SK-N-SH (cell line): Measurements from ENCODE around the gene SMARCA2. TPM values are rescaled to one million over a fixed set of nuclear protein-coding genes. Genes with fewer than 3 reads are reported as not detected.

Source experiments
- CTCF ChIA-PET: fragments of 300-600, 350-600 bp; formaldehyde crosslinking; extraction: SDS; loops from one replicate; lab custom pipeline; 2021; lab: Yijun Ruan, JAX
- POLR2A ChIA-PET: fragments of 350-600 bp; sonication (Branson Sonifier 250); formaldehyde crosslinking; extraction: SDS; loops from one replicate; lab custom pipeline; 2020; ENCODE audit warnings: antibody characterized with exemption, inconsistent platforms; lab: Yijun Ruan, JAX
- DNase-seq: peaks from one replicate; pipeline ENCODE4 v3.0.0; 2012
- H2AFZ ChIP-seq: fragments of 200-600 bp; sonication (generic); 2 replicates; pipeline ENCODE4 v1.8.1; 2016; ENCODE audit warnings: antibody characterized with exemption, mild to moderate bottlenecking, low read depth
- H3F3A ChIP-seq: fragments of 200-600 bp; sonication (generic); replicated peaks from 2 replicates; pipeline ENCODE3; 2016; ENCODE audit warnings: antibody characterized with exemption, mild to moderate bottlenecking; ENCODE audit not compliant: insufficient read depth
- H3K27ac ChIP-seq, 2 experiments: fragments of 200-500 bp in 1 of 2; fragments of 200-600 bp in 1 of 2; sonication (Bioruptor generic) in 1 of 2; sonication (generic), shearing (Covaris generic) in 1 of 2; 2 replicates each; pipeline versions ENCODE4 v1.5.1 to v1.6.1; 2014 to 2016; ENCODE audit warnings: low read depth in 2 of 2, inconsistent platforms in 1 of 2, low read length in 1 of 2, mild to moderate bottlenecking in 1 of 2, mixed read lengths in 1 of 2
- H3K27me3 ChIP-seq: fragments of 200-600 bp; sonication (generic), shearing (Covaris generic); 2 replicates; pipeline ENCODE4 v1.6.1; 2016; ENCODE audit warnings: mixed run types; ENCODE audit not compliant: insufficient read depth
- H3K36me3 ChIP-seq, 2 experiments: fragments of 200-500 bp in 1 of 2; fragments of 200-600 bp in 1 of 2; sonication (Bioruptor generic) in 1 of 2; sonication (generic) in 1 of 2; replicated peaks in 1 of 2; 2 replicates each; pipeline versions ENCODE3 to v1.5.1; 2014 to 2016; ENCODE audit warnings: low read length in 1 of 2, mild to moderate bottlenecking in 1 of 2; ENCODE audit not compliant: insufficient read depth in 2 of 2, control insufficient read depth in 1 of 2
- H3K4me1 ChIP-seq, 2 experiments: fragments of 200-500 bp in 1 of 2; fragments of 200-600 bp in 1 of 2; sonication (Bioruptor generic) in 1 of 2; sonication (generic), shearing (Covaris generic) in 1 of 2; 2 replicates each; pipeline versions ENCODE4 v1.5.1 to v1.6.1; 2014 to 2016; ENCODE audit warnings: low read depth in 1 of 2, low read length in 1 of 2, mixed run types in 1 of 2; ENCODE audit not compliant: insufficient read depth in 2 of 2, control insufficient read depth in 1 of 2
- H3K4me2 ChIP-seq: fragments of 200-600 bp; sonication (generic), shearing (Covaris generic); 2 replicates; pipeline ENCODE4 v1.6.1; 2017; ENCODE audit warnings: mixed run types
- H3K4me3 ChIP-seq, 2 experiments: fragments of 200-500 bp in 1 of 2; fragments of 200-600 bp in 1 of 2; sonication (Bioruptor generic) in 1 of 2; sonication (generic), shearing (Covaris generic) in 1 of 2; 2 replicates each; pipeline versions ENCODE4 v1.5.1 to v1.8.1; 2014 to 2016; ENCODE audit warnings: low read depth in 2 of 2, inconsistent platforms in 1 of 2, low read length in 1 of 2, mild to moderate bottlenecking in 1 of 2, mixed read lengths in 1 of 2, moderate library complexity in 1 of 2
- H3K79me2 ChIP-seq: fragments of 200-600 bp; sonication (generic); 2 replicates; pipeline ENCODE4 v1.8.1; 2017; ENCODE audit warnings: mild to moderate bottlenecking; ENCODE audit not compliant: insufficient read depth
- H3K9ac ChIP-seq: fragments of 200-600 bp; sonication (generic); 2 replicates; pipeline ENCODE4 v1.6.1; 2017; ENCODE audit warnings: mixed run types
- H3K9me2 ChIP-seq: fragments of 200-600 bp; sonication (generic); 2 replicates; pipeline ENCODE4 v1.6.1; 2017; ENCODE audit warnings: mixed run types
- H3K9me3 ChIP-seq: fragments of 200-600 bp; sonication (generic); 2 replicates; pipeline ENCODE4 v1.6.1; 2017; ENCODE audit warnings: mixed run types, mild to moderate bottlenecking, moderate library complexity
- H4K20me1 ChIP-seq: fragments of 200-600 bp; sonication (generic); 2 replicates; pipeline ENCODE4 v1.6.1; 2017; ENCODE audit warnings: mild to moderate bottlenecking, mixed run types; ENCODE audit not compliant: insufficient read depth
- CHD2 ChIP-seq: fragments of 150-350 bp; IDR thresholded peaks from 2 replicates; pipeline ENCODE4 v1.6.1; 2018; ENCODE audit warnings: low read length; ENCODE audit not compliant: partially characterized antibody
- CTCF ChIP-seq: fragments of 200-600 bp; sonication (generic); IDR thresholded peaks from 2 replicates; pipeline ENCODE4 v1.6.1; 2017; ENCODE audit warnings: antibody characterized with exemption, mild to moderate bottlenecking, moderate library complexity
- ELF1 ChIP-seq: IDR thresholded peaks from 2 replicates; pipeline ENCODE4 v1.4.0; 2012
- EP300 ChIP-seq, 2 experiments: IDR thresholded peaks; 2 replicates each; pipeline versions ENCODE4 v1.4.0 to v1.6.1; 2012; ENCODE audit warnings: borderline replicate concordance in 1 of 2, low read depth in 1 of 2, low read length in 1 of 2
- EZH2phosphoT487 ChIP-seq: fragments of 200-600 bp; sonication (generic); IDR thresholded peaks from 2 replicates; pipeline ENCODE4 v1.6.1; 2017; ENCODE audit warnings: low read depth, mixed run types, mild to moderate bottlenecking, antibody characterized with exemption, moderate library complexity, borderline replicate concordance
- FOSL2 ChIP-seq: IDR thresholded peaks from 2 replicates; pipeline ENCODE4 v1.4.0; 2012; ENCODE audit warnings: low read depth, mild to moderate bottlenecking, moderate library complexity, borderline replicate concordance
- FOXJ3 ChIP-seq: sonication (generic); formaldehyde crosslinking; IDR thresholded peaks from 2 replicates; pipeline ENCODE4 v1.5.1; 2020; ENCODE audit warnings: mild to moderate bottlenecking, missing genetic modification reagents
- FOXM1 ChIP-seq: IDR thresholded peaks from 2 replicates; pipeline ENCODE4 v1.4.0; 2012; ENCODE audit warnings: low read depth, mild to moderate bottlenecking
- GATA2 ChIP-seq: sonication (generic); formaldehyde crosslinking; IDR thresholded peaks from 2 replicates; pipeline ENCODE4 v1.5.0; 2020; ENCODE audit warnings: mild to moderate bottlenecking, missing genetic modification reagents
- JUND ChIP-seq: IDR thresholded peaks from 2 replicates; pipeline ENCODE4 v1.4.0; 2012
- MEF2A ChIP-seq: IDR thresholded peaks from 2 replicates; pipeline ENCODE4 v1.4.0; 2012; ENCODE audit warnings: low read depth, borderline replicate concordance
- MXI1 ChIP-seq: IDR thresholded peaks from 2 replicates; pipeline ENCODE4 v1.6.1; 2012; ENCODE audit warnings: mild to moderate bottlenecking, low read depth, low read length, improper control_type of control experiment
- NFIC ChIP-seq: IDR thresholded peaks from 2 replicates; pipeline ENCODE4 v1.4.0; 2012; ENCODE audit warnings: borderline replicate concordance
- PBX3 ChIP-seq: IDR thresholded peaks from 2 replicates; pipeline ENCODE4; 2012
- POLR2AphosphoS5 ChIP-seq: IDR thresholded peaks from 2 replicates; pipeline ENCODE4 v1.6.1; 2012; ENCODE audit warnings: low read depth, low read length
- RAD21 ChIP-seq: IDR thresholded peaks from 2 replicates; pipeline ENCODE4 v1.6.1; 2012; ENCODE audit warnings: mild to moderate bottlenecking, low read length
- RCOR1 ChIP-seq: fragments of 150-350 bp; IDR thresholded peaks from 2 replicates; pipeline ENCODE4 v1.6.1; 2017; ENCODE audit warnings: antibody characterized with exemption, low read length
- RFX5 ChIP-seq: IDR thresholded peaks from 2 replicates; pipeline ENCODE4 v1.6.1; 2012; ENCODE audit warnings: mild to moderate bottlenecking, improper control_type of control experiment, low read length
- RXRA ChIP-seq: IDR thresholded peaks from 2 replicates; pipeline ENCODE4 v1.4.0; 2012; ENCODE audit warnings: low read depth, mild to moderate bottlenecking, borderline replicate concordance
- SIN3A ChIP-seq: IDR thresholded peaks from 2 replicates; pipeline ENCODE4 v1.6.1; 2012; ENCODE audit warnings: low read depth, mild to moderate bottlenecking, low read length, moderate library complexity, borderline replicate concordance
- TAF1 ChIP-seq: IDR thresholded peaks from 2 replicates; pipeline ENCODE4 v1.6.1; 2012; ENCODE audit warnings: low read depth, mild to moderate bottlenecking, low read length, moderate library complexity, borderline replicate concordance
- TCF12 ChIP-seq: IDR thresholded peaks from 2 replicates; pipeline ENCODE4 v1.4.0; 2012
- TEAD4 ChIP-seq: IDR thresholded peaks from 2 replicates; pipeline ENCODE4 v1.4.0; 2012; ENCODE audit warnings: mild to moderate bottlenecking, borderline replicate concordance; ENCODE audit not compliant: insufficient read depth
- YY1 ChIP-seq: IDR thresholded peaks from 2 replicates; pipeline ENCODE4 v1.4.0; 2012; ENCODE audit warnings: low read depth, mild to moderate bottlenecking
- ZBTB33 ChIP-seq: IDR thresholded peaks from 2 replicates; pipeline ENCODE4 v1.4.0; 2012; ENCODE audit warnings: low read depth, borderline replicate concordance
- WGBS: methylation state at CpG from one replicate; pipeline ENCODE4 v1.1.6; 2017; ENCODE audit warnings: low lambda C conversion rate; 5-methylcytosine and 5-hydroxymethylcytosine counted together
- polyA plus RNA-seq, 3 experiments: library from polyadenylated mRNA; depleted of rRNA; stranded (reverse); fragments of >200 nt; gene quantifications; 2 replicates each; pipeline ENCODE4 v1.2.3, GENCODE V29; 2012
- TF ChIP-seq, protein P1 (sequence below): IDR thresholded peaks from 2 replicates; pipeline ENCODE4 v1.4.0; 2012; ENCODE audit warnings: low read depth, borderline replicate concordance
- TF ChIP-seq, protein P2 (sequence below): fragments of 150-350 bp; IDR thresholded peaks from 2 replicates; pipeline ENCODE4 v1.6.1; 2016; ENCODE audit warnings: mild to moderate bottlenecking, low read depth, low read length

Gene SMARCA2
- polyA plus RNA-seq, 1 of the 3 experiments (the other 2 are of a cell fraction) = 17.4 TPM

- peak overlapping the region; percentile 47 to 55 for H3K4me3 ChIP-seq
- peak overlapping the region; percentile 92 for H2AFZ ChIP-seq
- H4K20me1 ChIP-seq = no peaks in the 10 kb centered on the region
- no peaks in the 10 kb centered on the region for H3F3A ChIP-seq
- peak overlapping the region; percentile 75 for H3K4me2 ChIP-seq
- no peaks in the 10 kb centered on the region for H3K79me2 ChIP-seq
- H3K9me2 ChIP-seq = no peaks in the 10 kb centered on the region
- peak overlapping the region; percentile 50; the same call in 1 of the 2 replicates for H3K9ac ChIP-seq
- H3K9me3 ChIP-seq = no peaks in the 10 kb centered on the region
- DNase-seq = peak; percentile 86
- peaks cover 0 to 12% of the 10 kb centered on the region in 2 experiments; a peak in 1 of 4 replicates for H3K4me1 ChIP-seq
- peak overlapping the region in 1 of 2 experiments; percentile 95; a peak in 2 of 4 replicates for H3K27ac ChIP-seq
- H3K27me3 ChIP-seq = no peaks in the 10 kb centered on the region
- POLR2A ChIA-PET = no interaction called here
- 18% methylated on average over 37 of the region's 38 CpGs for WGBS
- H3K36me3 ChIP-seq = no peaks in the 10 kb centered on the region
- CTCF ChIA-PET = interaction anchor here (0.8 to 1.2 kb wide), 5 partner anchors 12 to 600 kb away, joined by 3 to 5 read pairs (median 4); no protein-coding TSS in a partner anchor
- peak; percentile 74 for TF ChIP-seq MXI1
- TF ChIP-seq NFIC = peak; percentile 15; the same call in 1 of the 2 replicates
- TF ChIP-seq RCOR1 = no peak
- no peak for TF ChIP-seq PBX3
- peak; percentile 55 for TF ChIP-seq FOXJ3 (CRISPR knock-in tag)
- peak; percentile 85 for TF ChIP-seq RFX5
- TF ChIP-seq FOXM1 = no peak
- TF ChIP-seq MEF2A = no peak
- TF ChIP-seq SIN3A = peak; percentile 60; the same call in 1 of the 2 replicates
- TF ChIP-seq FOSL2 = no peak
- TF ChIP-seq EP300 (IDR thresholded peaks at IDR 0.05; ENCODE audit: borderline replicate concordance in 1 of 2, low read depth in 1 of 2, low read length in 1 of 2) = peak in 1 of 2 experiments; percentile 16; a peak in 2 of 4 replicates
- no peak for TF ChIP-seq RXRA
- TF ChIP-seq CTCF = no peak
- TF ChIP-seq POLR2AphosphoS5 = peak; percentile 86
- no peak; the same call in 1 of the 2 replicates for TF ChIP-seq GATA2 (CRISPR knock-in tag)
- no peak for TF ChIP-seq ELF1
- TF ChIP-seq, protein P1, sequence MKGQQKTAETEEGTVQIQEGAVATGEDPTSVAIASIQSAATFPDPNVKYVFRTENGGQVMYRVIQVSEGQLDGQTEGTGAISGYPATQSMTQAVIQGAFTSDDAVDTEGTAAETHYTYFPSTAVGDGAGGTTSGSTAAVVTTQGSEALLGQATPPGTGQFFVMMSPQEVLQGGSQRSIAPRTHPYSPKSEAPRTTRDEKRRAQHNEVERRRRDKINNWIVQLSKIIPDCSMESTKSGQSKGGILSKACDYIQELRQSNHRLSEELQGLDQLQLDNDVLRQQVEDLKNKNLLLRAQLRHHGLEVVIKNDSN = no peak
- TF ChIP-seq JUND = peak; percentile 99
- TF ChIP-seq EZH2phosphoT487 = no peak
- TF ChIP-seq TEAD4 = no peak
- TF ChIP-seq ZBTB33 = no peak
- TF ChIP-seq, protein P2, sequence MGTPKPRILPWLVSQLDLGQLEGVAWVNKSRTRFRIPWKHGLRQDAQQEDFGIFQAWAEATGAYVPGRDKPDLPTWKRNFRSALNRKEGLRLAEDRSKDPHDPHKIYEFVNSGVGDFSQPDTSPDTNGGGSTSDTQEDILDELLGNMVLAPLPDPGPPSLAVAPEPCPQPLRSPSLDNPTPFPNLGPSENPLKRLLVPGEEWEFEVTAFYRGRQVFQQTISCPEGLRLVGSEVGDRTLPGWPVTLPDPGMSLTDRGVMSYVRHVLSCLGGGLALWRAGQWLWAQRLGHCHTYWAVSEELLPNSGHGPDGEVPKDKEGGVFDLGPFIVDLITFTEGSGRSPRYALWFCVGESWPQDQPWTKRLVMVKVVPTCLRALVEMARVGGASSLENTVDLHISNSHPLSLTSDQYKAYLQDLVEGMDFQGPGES = no peak
- peak; percentile 72 for TF ChIP-seq TAF1
- peak; percentile 35 for TF ChIP-seq RAD21
- peak; percentile 80 for TF ChIP-seq CHD2
- peak; percentile 81; the same call in 1 of the 2 replicates for TF ChIP-seq YY1
- no peak; the same call in 1 of the 2 replicates for TF ChIP-seq TCF12
Observed at GRCh38 chr9:2241836-2242741, 226.9 kb downstream of the SMARCA2 start.
